ENCODE data around the gene RSPH3.

Gene RSPH3

DNA sequence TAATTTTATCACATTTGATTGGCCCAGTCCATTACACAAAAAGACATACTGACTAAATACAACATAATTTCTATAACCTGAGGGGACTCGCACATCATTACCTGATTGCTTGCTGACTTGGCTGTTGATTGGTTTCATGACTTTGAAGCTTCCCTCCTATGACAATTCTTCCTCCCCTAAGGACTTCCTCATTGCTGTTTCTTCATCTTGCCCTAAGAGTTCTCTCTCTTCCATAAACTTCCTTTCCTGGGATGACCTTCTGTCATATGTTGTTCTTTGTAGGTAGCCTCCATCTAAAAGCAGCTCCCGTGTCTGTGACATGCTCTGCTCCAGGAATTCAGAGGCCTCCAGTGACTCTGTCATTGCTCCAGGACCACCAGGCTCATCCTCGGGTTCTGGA lies 22.6 kb downstream of the RSPH3 start:
- Histone ChIP-seq H3K23ac (ENCODE audit: low read depth, low read length, poor library complexity) (no peak overlapping the region), H3K4ac (ENCODE audit: low read length) (no peak overlapping the region), H3K36me3 (replicated peaks in 1 of 2; ENCODE audit: control insufficient read depth in 2 of 2, insufficient read depth in 2 of 2, low read length in 2 of 2) (peaks cover 2 to 27% of the 10 kb centered on the region in 2 donors), H3K9ac (ENCODE audit: low read depth, low read length, poor library complexity) (no peak overlapping the region), H3K4me2 (ENCODE audit: insufficient read depth, low read length, poor library complexity, severe bottlenecking) (no peak overlapping the region), H2BK5ac (ENCODE audit: low read length) (no peak overlapping the region), H2AK5ac (ENCODE audit: low read depth, low read length) (no peak overlapping the region), H2AFZ (ENCODE audit: low read length) (no peak overlapping the region), H4K8ac (ENCODE audit: low read depth, low read length) (no peak overlapping the region), H3K9me3 (replicated peaks in 1 of 2; ENCODE audit: control insufficient read depth in 2 of 2, insufficient read depth in 1 of 2, low read depth in 1 of 2, low read length in 2 of 2) (no peaks in the 10 kb centered on the region), H3K18ac (ENCODE audit: low read length) (no peak overlapping the region), H3K14ac (ENCODE audit: low read length) (no peak overlapping the region), H3K27me3 (ENCODE audit: control insufficient read depth in 3 of 3, insufficient read depth in 3 of 3, low read depth in 1 of 3, low read length in 3 of 3) (no peaks in the 10 kb centered on the region), H2BK12ac (ENCODE audit: low read length) (no peak overlapping the region), H3K4me3 (ENCODE audit: low read length in 2 of 2) (no peak overlapping the region), H4K91ac (ENCODE audit: low read depth, low read length, poor library complexity) (no peak overlapping the region), H3K27ac (replicated peaks; ENCODE audit: low read length) (no peak overlapping the region), H2BK15ac (ENCODE audit: low read length) (no peak overlapping the region), H3K79me1 (ENCODE audit: low read depth, low read length) (no peaks in the 10 kb centered on the region), H2BK120ac (ENCODE audit: low read depth, low read length) (no peak overlapping the region), H3K4me1 (ENCODE audit: control insufficient read depth in 2 of 2, insufficient read depth in 1 of 2, low read depth in 1 of 2, low read length in 2 of 2) (no peaks in the 10 kb centered on the region)
- no peak for DNase-seq (ENCODE audit: low spot score)
- WGBS, 2 donors (ENCODE audit: extremely low coverage in 2 of 2, insufficient read length in 2 of 2, insufficient replicate concordance in 1 of 2), result no CpG with 5 or more reads among the region's 3 CpGs

DNA sequence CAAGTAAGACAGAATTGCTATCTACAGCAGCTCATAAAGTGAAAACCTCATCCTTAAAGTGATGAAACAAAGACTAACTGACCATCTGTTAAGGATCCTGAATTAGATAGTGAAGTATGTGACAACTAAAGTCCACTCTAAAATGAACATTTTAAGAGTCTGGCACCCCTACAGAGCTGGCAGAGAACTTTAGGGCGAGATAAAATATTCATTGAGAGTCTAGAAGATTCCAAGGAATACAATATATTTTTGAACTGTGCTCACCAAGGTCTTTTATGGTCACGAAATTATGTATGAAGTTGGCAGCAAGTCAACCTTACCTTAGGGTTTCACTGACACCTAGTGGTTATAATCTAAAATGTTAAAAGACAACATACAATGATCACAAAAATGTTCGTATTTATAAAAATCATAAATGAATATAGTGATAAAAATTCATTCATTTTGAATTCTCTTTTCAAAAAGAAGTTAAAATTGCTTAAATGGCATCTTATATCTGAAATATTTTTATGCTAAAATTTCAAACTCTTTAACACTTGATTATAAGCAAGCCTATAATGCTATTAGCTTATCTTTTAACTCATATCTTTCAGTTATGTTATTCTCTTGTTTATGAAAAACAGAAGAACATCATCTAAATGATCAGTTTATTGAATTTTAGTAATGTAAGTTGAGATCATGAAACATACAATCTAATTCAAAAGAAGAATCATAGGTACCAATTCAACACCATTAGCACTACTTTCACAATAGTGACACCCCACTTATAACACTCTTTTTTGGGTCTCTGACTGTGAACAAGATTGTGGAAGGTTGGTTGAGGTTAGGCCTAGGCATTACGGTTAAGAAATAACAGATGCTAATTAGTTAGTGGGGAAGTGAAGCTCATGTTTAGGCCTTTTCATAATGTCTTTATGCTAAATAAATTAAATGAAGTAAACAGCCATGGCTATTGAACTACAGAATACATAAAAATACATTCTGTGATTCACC lies 27.5 kb downstream of the RSPH3 start:
- Histone ChIP-seq H2AFZ (ENCODE audit: low read length) (no peak overlapping the region), H3K23ac (ENCODE audit: low read depth, low read length, poor library complexity) (no peak overlapping the region), H2BK12ac (ENCODE audit: low read length) (no peak overlapping the region), H3K4ac (ENCODE audit: low read length) (no peak overlapping the region), H3K36me3 (replicated peaks in 1 of 2; ENCODE audit: control insufficient read depth in 2 of 2, insufficient read depth in 2 of 2, low read length in 2 of 2) (peaks cover 0 to 28% of the 10 kb centered on the region in 2 donors), H3K27ac (replicated peaks; ENCODE audit: low read length) (no peak overlapping the region), H3K4me1 (ENCODE audit: control insufficient read depth in 2 of 2, insufficient read depth in 1 of 2, low read depth in 1 of 2, low read length in 2 of 2) (no peaks in the 10 kb centered on the region), H2BK120ac (ENCODE audit: low read depth, low read length) (no peak overlapping the region), H3K4me3 (ENCODE audit: low read length in 2 of 2) (no peak overlapping the region), H3K18ac (ENCODE audit: low read length) (no peak overlapping the region), H3K9ac (ENCODE audit: low read depth, low read length, poor library complexity) (no peak overlapping the region), H2BK5ac (ENCODE audit: low read length) (no peak overlapping the region), H3K14ac (ENCODE audit: low read length) (no peak overlapping the region), H3K27me3 (ENCODE audit: control insufficient read depth in 3 of 3, insufficient read depth in 3 of 3, low read depth in 1 of 3, low read length in 3 of 3) (no peaks in the 10 kb centered on the region), H4K91ac (ENCODE audit: low read depth, low read length, poor library complexity) (no peak overlapping the region), H3K79me1 (ENCODE audit: low read depth, low read length) (no peaks in the 10 kb centered on the region), H4K8ac (ENCODE audit: low read depth, low read length) (no peak overlapping the region), H3K9me3 (replicated peaks in 1 of 2; ENCODE audit: control insufficient read depth in 2 of 2, insufficient read depth in 1 of 2, low read depth in 1 of 2, low read length in 2 of 2) (peaks cover 2 to 24% of the 10 kb centered on the region in 2 donors), H3K4me2 (ENCODE audit: insufficient read depth, low read length, poor library complexity, severe bottlenecking) (no peak overlapping the region), H2AK5ac (ENCODE audit: low read depth, low read length) (no peak overlapping the region), H2BK15ac (ENCODE audit: low read length) (no peak overlapping the region)
- WGBS, 2 donors (ENCODE audit: extremely low coverage in 2 of 2, insufficient read length in 2 of 2, insufficient replicate concordance in 1 of 2), result no CpG with 5 or more reads among the region's 4 CpGs
- DNase-seq (ENCODE audit: low spot score), result no peak

DNA sequence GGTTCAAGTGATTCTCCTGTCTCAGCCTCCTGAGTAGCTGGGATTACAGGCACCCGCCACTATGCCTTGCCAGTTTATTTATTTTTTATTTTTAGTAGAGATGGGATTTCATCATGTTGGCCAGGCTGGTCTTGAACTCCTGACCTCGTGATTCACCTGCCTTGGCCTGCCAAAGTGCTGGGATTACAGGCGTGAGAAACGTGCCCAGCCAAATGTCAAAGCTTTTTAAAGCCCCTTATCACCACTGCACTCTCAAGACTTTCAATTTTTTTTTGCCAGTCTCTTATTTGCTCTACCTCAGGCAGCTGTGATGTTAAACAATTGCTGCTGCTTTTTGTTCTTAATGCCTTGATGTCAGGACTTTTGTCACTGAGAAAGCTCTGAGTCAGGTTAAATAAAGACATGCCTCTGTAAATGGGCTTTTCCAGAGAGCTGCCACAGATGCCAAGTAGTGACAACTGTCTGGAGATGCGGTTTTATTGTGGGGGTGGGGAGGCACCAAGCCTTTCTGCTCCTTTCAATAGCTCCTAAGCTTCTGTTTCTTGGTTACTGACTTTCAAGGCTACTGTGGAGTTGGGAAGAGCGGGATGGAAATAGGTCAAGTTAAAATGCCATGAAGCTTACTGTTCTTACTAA lies 29.2 kb downstream of the RSPH3 start:
- Histone ChIP-seq H2BK15ac (ENCODE audit: low read length) (no peak overlapping the region), H3K9ac (ENCODE audit: low read depth, low read length, poor library complexity) (no peak overlapping the region), H3K4me2 (ENCODE audit: insufficient read depth, low read length, poor library complexity, severe bottlenecking) (no peak overlapping the region), H2AFZ (ENCODE audit: low read length) (no peak overlapping the region), H3K4ac (ENCODE audit: low read length) (no peak overlapping the region), H3K4me1 (ENCODE audit: control insufficient read depth in 2 of 2, insufficient read depth in 1 of 2, low read depth in 1 of 2, low read length in 2 of 2) (no peaks in the 10 kb centered on the region), H3K9me3 (replicated peaks in 1 of 2; ENCODE audit: control insufficient read depth in 2 of 2, insufficient read depth in 1 of 2, low read depth in 1 of 2, low read length in 2 of 2) (peaks cover 5 to 37% of the 10 kb centered on the region in 2 donors), H3K79me1 (ENCODE audit: low read depth, low read length) (no peaks in the 10 kb centered on the region), H3K18ac (ENCODE audit: low read length) (no peak overlapping the region), H3K36me3 (replicated peaks in 1 of 2; ENCODE audit: control insufficient read depth in 2 of 2, insufficient read depth in 2 of 2, low read length in 2 of 2) (peaks cover 0 to 17% of the 10 kb centered on the region in 2 donors), H3K14ac (ENCODE audit: low read length) (no peak overlapping the region), H2BK5ac (ENCODE audit: low read length) (no peak overlapping the region), H4K8ac (ENCODE audit: low read depth, low read length) (no peak overlapping the region), H2BK12ac (ENCODE audit: low read length) (no peak overlapping the region), H2BK120ac (ENCODE audit: low read depth, low read length) (no peak overlapping the region), H3K4me3 (ENCODE audit: low read length in 2 of 2) (no peak overlapping the region), H4K91ac (ENCODE audit: low read depth, low read length, poor library complexity) (no peak overlapping the region), H3K23ac (ENCODE audit: low read depth, low read length, poor library complexity) (no peak overlapping the region), H2AK5ac (ENCODE audit: low read depth, low read length) (no peak overlapping the region), H3K27ac (replicated peaks; ENCODE audit: low read length) (no peak overlapping the region), H3K27me3 (ENCODE audit: control insufficient read depth in 3 of 3, insufficient read depth in 3 of 3, low read depth in 1 of 3, low read length in 3 of 3) (no peaks in the 10 kb centered on the region)
- WGBS, 2 donors (ENCODE audit: extremely low coverage in 2 of 2, insufficient read length in 2 of 2, insufficient replicate concordance in 1 of 2), result no CpG with 5 or more reads among the region's 6 CpGs
- DNase-seq (ENCODE audit: low spot score), result no peak

DNA sequence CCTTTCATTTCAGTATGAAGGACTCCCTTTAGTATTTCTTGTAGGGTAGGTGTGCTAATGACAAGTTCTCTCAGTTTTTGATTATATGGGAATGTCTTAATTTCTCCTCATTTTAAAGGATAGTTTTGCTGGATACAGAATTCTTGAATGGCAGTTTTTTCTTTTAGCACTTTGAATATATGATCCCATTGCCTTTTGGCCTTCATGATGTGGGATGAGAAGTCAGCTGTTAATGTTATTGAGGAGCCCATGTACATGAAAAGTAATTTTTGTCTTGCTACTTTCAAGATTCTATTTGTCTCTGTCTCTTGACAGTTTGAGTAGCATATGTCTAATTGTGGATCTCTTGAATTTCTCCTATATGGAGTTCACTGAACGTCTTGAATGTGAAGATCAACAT lies 30.9 kb downstream of the RSPH3 start:
- H3K4me1 ChIP-seq (ENCODE audit: control insufficient read depth in 2 of 2, insufficient read depth in 1 of 2, low read depth in 1 of 2, low read length in 2 of 2), result no peaks in the 10 kb centered on the region
- H2BK15ac ChIP-seq (ENCODE audit: low read length), result no peak overlapping the region
- no peak overlapping the region for H3K4ac ChIP-seq (ENCODE audit: low read length)
- no peak overlapping the region for H3K23ac ChIP-seq (ENCODE audit: low read depth, low read length, poor library complexity)
- no peak overlapping the region for H2AFZ ChIP-seq (ENCODE audit: low read length)
- H3K18ac ChIP-seq (ENCODE audit: low read length), result no peak overlapping the region
- peaks cover 0 to 12% of the 10 kb centered on the region in 2 donors for H3K36me3 ChIP-seq (replicated peaks in 1 of 2; ENCODE audit: control insufficient read depth in 2 of 2, insufficient read depth in 2 of 2, low read length in 2 of 2)
- H2BK5ac ChIP-seq (ENCODE audit: low read length), result no peak overlapping the region
- H3K9ac ChIP-seq (ENCODE audit: low read depth, low read length, poor library complexity), result no peak overlapping the region
- peaks cover 5 to 37% of the 10 kb centered on the region in 2 donors for H3K9me3 ChIP-seq (replicated peaks in 1 of 2; ENCODE audit: control insufficient read depth in 2 of 2, insufficient read depth in 1 of 2, low read depth in 1 of 2, low read length in 2 of 2)
- H2BK12ac ChIP-seq (ENCODE audit: low read length), result no peak overlapping the region
- WGBS, 2 donors (ENCODE audit: extremely low coverage in 2 of 2, insufficient read length in 2 of 2, insufficient replicate concordance in 1 of 2), result no CpG with 5 or more reads among the region's 1 CpG
- no peak for DNase-seq (ENCODE audit: low spot score)
- no peak overlapping the region for H3K4me3 ChIP-seq (ENCODE audit: low read length in 2 of 2)
- no peak overlapping the region for H3K4me2 ChIP-seq (ENCODE audit: insufficient read depth, low read length, poor library complexity, severe bottlenecking)
- H2BK120ac ChIP-seq (ENCODE audit: low read depth, low read length), result no peak overlapping the region
- H2AK5ac ChIP-seq (ENCODE audit: low read depth, low read length), result no peak overlapping the region
- no peak overlapping the region for H4K91ac ChIP-seq (ENCODE audit: low read depth, low read length, poor library complexity)
- no peaks in the 10 kb centered on the region for H3K79me1 ChIP-seq (ENCODE audit: low read depth, low read length)
- H4K8ac ChIP-seq (ENCODE audit: low read depth, low read length), result no peak overlapping the region
- H3K27me3 ChIP-seq (ENCODE audit: control insufficient read depth in 3 of 3, insufficient read depth in 3 of 3, low read depth in 1 of 3, low read length in 3 of 3), result no peaks in the 10 kb centered on the region
- H3K14ac ChIP-seq (ENCODE audit: low read length), result no peak overlapping the region
- H3K27ac ChIP-seq (replicated peaks; ENCODE audit: low read length), result no peak overlapping the region
